ENCODE data around the gene FOXP2.

DNA sequence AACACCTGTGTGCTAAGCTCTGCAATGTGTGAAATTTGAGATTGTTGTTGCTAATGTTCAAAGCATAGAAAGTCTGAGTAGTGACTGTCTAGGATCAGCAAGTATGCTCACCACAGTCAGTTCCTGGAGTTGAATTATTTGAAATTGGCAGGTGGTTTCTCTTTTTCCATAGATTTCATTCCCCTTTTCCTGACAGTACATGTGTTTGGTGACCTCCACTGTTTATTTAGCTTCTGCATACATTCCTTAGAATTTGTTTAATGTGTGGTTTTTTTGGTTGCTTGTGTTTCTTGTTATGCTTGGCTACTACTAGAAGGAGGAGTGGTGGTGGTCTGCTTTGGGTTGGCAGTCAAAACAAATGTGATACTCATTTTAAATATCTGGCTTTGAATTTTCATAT lies 52.3 kb downstream of the FOXP2 start:
- TF ChIP-seq GATA2 (IDR thresholded peaks at IDR 0.05; ENCODE audit: low read depth, low read length): no peak
- no peak for TF ChIP-seq GATA3 (IDR thresholded peaks at IDR 0.05; ENCODE audit: low read depth, low read length)

Measured in SH-SY5Y (cell line).